Parathyroid adenoma (tissue), 2 donors: ENCODE results near the gene PTTG1IP.

Source experiments
- H2AFZ ChIP-seq: fragments of 300-600 bp; sonication (generic); one replicate; pipeline ENCODE4 v1.7.0; 2017; ENCODE audit warnings: antibody characterized with exemption, mild to moderate bottlenecking
- H3K27ac ChIP-seq: fragments of 300-600 bp; sonication (generic); one replicate; pipeline ENCODE4 v1.7.0; 2017
- H3K27me3 ChIP-seq: fragments of 300-600 bp; sonication (generic); one replicate; pipeline ENCODE4 v1.7.0; 2017; ENCODE audit warnings: low read length; ENCODE audit not compliant: control insufficient read depth, insufficient read depth
- H3K36me3 ChIP-seq: fragments of 300-600 bp; sonication (generic); one replicate; pipeline ENCODE4 v1.7.0; 2017; ENCODE audit warnings: low read length; ENCODE audit not compliant: control insufficient read depth, insufficient read depth
- H3K4me1 ChIP-seq: fragments of 300-600 bp; sonication (generic); one replicate; pipeline ENCODE4 v1.7.0; 2017; ENCODE audit warnings: control low read depth
- H3K4me2 ChIP-seq: fragments of 300-600 bp; sonication (generic); one replicate; pipeline ENCODE4 v1.7.0; 2017; ENCODE audit warnings: low read length
- H3K4me3 ChIP-seq: fragments of 300-600 bp; sonication (generic); one replicate; pipeline ENCODE4 v1.7.0; 2017; ENCODE audit warnings: low read depth, low read length
- H3K79me2 ChIP-seq: fragments of 300-600 bp; sonication (generic); one replicate; pipeline ENCODE4 v1.7.0; 2017; ENCODE audit warnings: control low read depth
- H3K9ac ChIP-seq: fragments of 300-600 bp; sonication (generic); one replicate; pipeline ENCODE4 v1.7.0; 2017; ENCODE audit warnings: mild to moderate bottlenecking
- H3K9me3 ChIP-seq: fragments of 300-600 bp; sonication (generic); one replicate; pipeline ENCODE4 v1.7.0; 2017; ENCODE audit warnings: low read length; ENCODE audit not compliant: control insufficient read depth
- CTCF ChIP-seq: fragments of 300-600 bp; sonication (generic); IDR thresholded peaks from one replicate; pipeline ENCODE4 v1.7.0; 2017; ENCODE audit warnings: antibody characterized with exemption, mild to moderate bottlenecking
- donor health status: primary hyperparathyroidism.

PTTG1IP gene

GRCh38 chr21:44895859-44896258, 22.4 kb upstream of the PTTG1IP start:
- no peaks in the 10 kb centered on the region for H3K9me3 ChIP-seq

GRCh38 chr21:44894687-44895302, 21.3 kb upstream of the PTTG1IP start:
- H3K27me3 ChIP-seq = no peaks in the 10 kb centered on the region
- H3K27ac ChIP-seq = no peak overlapping the region
- H2AFZ ChIP-seq = no peak overlapping the region
- H3K9me3 ChIP-seq = no peaks in the 10 kb centered on the region
- no peak overlapping the region for H3K4me2 ChIP-seq
- H3K4me3 ChIP-seq = no peak overlapping the region
- H3K9ac ChIP-seq = no peak overlapping the region
- H3K4me1 ChIP-seq = no peaks in the 10 kb centered on the region
- H3K36me3 ChIP-seq = no peaks in the 10 kb centered on the region
- no peaks in the 10 kb centered on the region for H3K79me2 ChIP-seq
- no peak for TF ChIP-seq CTCF

More at GRCh38 chr21:44895859-44896258, 22.4 kb upstream of the PTTG1IP start:
- no peak for TF ChIP-seq CTCF
- Histone ChIP-seq H3K79me2 (no peaks in the 10 kb centered on the region), H2AFZ (no peak overlapping the region), H3K9ac (no peak overlapping the region), H3K36me3 (no peaks in the 10 kb centered on the region), H3K4me3 (no peak overlapping the region), H3K27me3 (no peaks in the 10 kb centered on the region), H3K4me2 (no peak overlapping the region), H3K4me1 (no peaks in the 10 kb centered on the region), H3K27ac (no peak overlapping the region)

- H3K79me2 ChIP-seq = no peaks in the 10 kb centered on the region
- H3K27ac ChIP-seq = no peak overlapping the region
- no peak overlapping the region for H3K9ac ChIP-seq
- H3K4me1 ChIP-seq = no peaks in the 10 kb centered on the region
- no peaks in the 10 kb centered on the region for H3K36me3 ChIP-seq
- H3K4me3 ChIP-seq = no peak overlapping the region
- no peaks in the 10 kb centered on the region for H3K27me3 ChIP-seq
- no peak overlapping the region for H2AFZ ChIP-seq
- no peaks in the 10 kb centered on the region for H3K9me3 ChIP-seq
- no peak overlapping the region for H3K4me2 ChIP-seq
- TF ChIP-seq CTCF = no peak
These were observed 20.6 kb upstream of the PTTG1IP start for GRCh38 chr21:44893948-44894656.

GRCh38 chr21:44893278-44893556, 19.7 kb upstream of the PTTG1IP start:
- no peaks in the 10 kb centered on the region for H3K79me2 ChIP-seq
- no peaks in the 10 kb centered on the region for H3K9me3 ChIP-seq
- H3K9ac ChIP-seq = no peak overlapping the region
- H2AFZ ChIP-seq = no peak overlapping the region
- H3K27ac ChIP-seq = no peak overlapping the region
- H3K4me1 ChIP-seq = no peaks in the 10 kb centered on the region
- no peak for TF ChIP-seq CTCF
- H3K4me3 ChIP-seq = no peak overlapping the region
- no peaks in the 10 kb centered on the region for H3K36me3 ChIP-seq
- no peak overlapping the region for H3K4me2 ChIP-seq
- H3K27me3 ChIP-seq = no peaks in the 10 kb centered on the region
